Progenitor cell of endocrine pancreas (in vitro differentiated cells): ENCODE measurements around the gene DHX8. TPM values are rescaled to one million over a fixed set of nuclear protein-coding genes. Genes with fewer than 3 reads are reported as not detected.
"Not testable (repeated sequence)": the region's sequence is repeated elsewhere in the genome, so short reads cannot be mapped to it uniquely, and the experiment has no call there.

ENCODE experiments used
- DNase-seq: peaks from one replicate; pipeline ENCODE4 v3.0.0; 2021; ENCODE audit warnings: low spot score; ENCODE audit not compliant: unreplicated experiment
- H3K27ac Mint-ChIP-seq: 2 replicates; pipeline ENCODE4 v1.8.0; 2021; ENCODE audit warnings: mild to moderate bottlenecking, moderate library complexity, mixed read lengths
- H3K27me3 Mint-ChIP-seq: 2 replicates; pipeline ENCODE4 v1.8.0; 2021; ENCODE audit warnings: mixed read lengths
- H3K36me3 Mint-ChIP-seq: 2 replicates; pipeline ENCODE4 v1.8.0; 2022; ENCODE audit warnings: mixed read lengths; ENCODE audit not compliant: insufficient read depth
- H3K4me1 Mint-ChIP-seq: 2 replicates; pipeline ENCODE4 v1.8.0; 2021; ENCODE audit warnings: low read depth, mixed read lengths
- H3K4me3 Mint-ChIP-seq: 2 replicates; pipeline ENCODE4 v1.8.0; 2021; ENCODE audit warnings: low read depth, mild to moderate bottlenecking, moderate library complexity, mixed read lengths
- H3K9me3 Mint-ChIP-seq: 2 replicates; pipeline ENCODE4 v1.8.0; 2021; ENCODE audit warnings: low read depth, mixed read lengths
- total RNA-seq: library from RNA; stranded (reverse); gene quantifications from 2 replicates; pipeline ENCODE4 v1.2.1, GENCODE V29; 2021
- TF ChIP-seq, protein P1 (sequence below): fragments of 200-600 bp; sonication (generic); IDR thresholded peaks from one replicate; pipeline ENCODE4 v1.5.0; 2021; ENCODE audit warnings: antibody characterized with exemption, mild to moderate bottlenecking; ENCODE audit not compliant: unreplicated experiment

Gene DHX8
- total RNA-seq, 1 donor from 2014 or later: 55.2 TPM

DNA sequence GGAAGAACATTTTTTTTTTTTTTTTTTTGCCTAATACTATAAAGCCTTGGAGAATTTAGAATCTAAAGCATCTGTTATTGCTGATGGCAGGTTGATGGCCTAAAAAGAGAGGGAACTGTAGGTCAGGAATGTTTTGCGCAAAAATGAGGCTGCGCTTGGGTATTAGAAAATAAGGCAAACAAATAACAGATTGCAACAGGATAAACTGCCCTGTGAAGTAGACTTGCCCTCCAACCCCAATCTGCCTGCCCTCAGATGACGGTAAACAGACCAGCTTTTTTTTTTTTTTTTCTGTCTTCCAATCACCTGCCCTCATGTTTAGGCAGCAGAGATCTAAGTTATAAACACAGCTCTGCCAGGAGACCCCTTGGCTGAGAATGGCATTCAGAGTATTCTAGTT, 3.8 kb upstream of the DHX8 start:
- H3K9me3 Mint-ChIP-seq: no peaks in the 10 kb centered on the region
- no peaks in the 10 kb centered on the region for H3K36me3 Mint-ChIP-seq
- TF ChIP-seq, protein P1, sequence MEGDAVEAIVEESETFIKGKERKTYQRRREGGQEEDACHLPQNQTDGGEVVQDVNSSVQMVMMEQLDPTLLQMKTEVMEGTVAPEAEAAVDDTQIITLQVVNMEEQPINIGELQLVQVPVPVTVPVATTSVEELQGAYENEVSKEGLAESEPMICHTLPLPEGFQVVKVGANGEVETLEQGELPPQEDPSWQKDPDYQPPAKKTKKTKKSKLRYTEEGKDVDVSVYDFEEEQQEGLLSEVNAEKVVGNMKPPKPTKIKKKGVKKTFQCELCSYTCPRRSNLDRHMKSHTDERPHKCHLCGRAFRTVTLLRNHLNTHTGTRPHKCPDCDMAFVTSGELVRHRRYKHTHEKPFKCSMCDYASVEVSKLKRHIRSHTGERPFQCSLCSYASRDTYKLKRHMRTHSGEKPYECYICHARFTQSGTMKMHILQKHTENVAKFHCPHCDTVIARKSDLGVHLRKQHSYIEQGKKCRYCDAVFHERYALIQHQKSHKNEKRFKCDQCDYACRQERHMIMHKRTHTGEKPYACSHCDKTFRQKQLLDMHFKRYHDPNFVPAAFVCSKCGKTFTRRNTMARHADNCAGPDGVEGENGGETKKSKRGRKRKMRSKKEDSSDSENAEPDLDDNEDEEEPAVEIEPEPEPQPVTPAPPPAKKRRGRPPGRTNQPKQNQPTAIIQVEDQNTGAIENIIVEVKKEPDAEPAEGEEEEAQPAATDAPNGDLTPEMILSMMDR: no peak
- H3K27me3 Mint-ChIP-seq: no peaks in the 10 kb centered on the region
- H3K4me1 Mint-ChIP-seq: peaks cover 21% of the 10 kb centered on the region
- peak overlapping the region; percentile 20 for H3K27ac Mint-ChIP-seq
- no peak overlapping the region for H3K4me3 Mint-ChIP-seq
- DNase-seq: no peak

DNA sequence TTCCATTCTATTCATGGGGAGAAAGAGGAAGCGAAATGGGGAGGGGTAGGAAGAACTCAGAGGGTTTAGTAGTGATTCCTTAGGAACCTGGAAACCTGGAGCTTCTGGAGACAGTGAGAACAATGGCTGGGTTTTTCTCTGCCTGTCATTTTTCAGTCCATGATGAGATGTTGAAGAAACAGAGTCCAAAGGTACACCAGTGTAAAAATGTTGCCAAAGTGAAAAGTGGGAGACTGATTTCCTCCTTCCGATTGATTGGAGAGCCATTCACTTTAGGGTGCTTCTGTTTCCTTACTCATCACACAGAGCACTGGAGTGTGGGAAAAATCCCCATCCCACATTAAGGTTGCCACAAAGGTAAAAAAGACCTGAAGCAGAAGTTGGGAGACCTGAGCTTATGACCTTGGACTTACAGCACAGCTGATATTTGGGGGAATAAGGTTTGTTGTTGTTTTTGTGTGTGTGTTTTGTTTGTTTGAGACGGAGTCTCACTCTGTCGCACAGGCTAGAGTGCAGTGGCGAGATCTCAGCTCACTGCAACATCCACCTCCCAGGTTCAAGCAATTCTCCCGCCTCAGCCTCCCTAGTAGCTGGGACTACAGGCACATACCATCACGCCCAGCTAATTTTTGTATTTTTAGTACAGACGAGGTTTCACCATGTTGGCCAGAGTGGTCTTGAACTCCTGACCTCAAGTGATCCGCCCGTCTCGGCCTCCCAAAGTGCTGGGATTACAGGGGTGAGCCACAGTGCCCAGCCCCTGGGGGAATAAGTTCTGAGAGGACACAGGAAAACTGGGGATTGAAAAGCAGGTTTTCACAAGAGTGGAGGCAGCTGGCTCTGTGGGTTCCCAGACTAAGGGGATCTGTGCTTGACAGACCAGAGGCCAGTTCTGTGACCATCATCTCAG, 1.4 kb upstream of the DHX8 start:
- no peak overlapping the region for H3K27ac Mint-ChIP-seq
- no peaks in the 10 kb centered on the region for H3K9me3 Mint-ChIP-seq
- no peak for DNase-seq
- no peaks in the 10 kb centered on the region for H3K27me3 Mint-ChIP-seq
- TF ChIP-seq, protein P1: no peak
- H3K36me3 Mint-ChIP-seq: no peaks in the 10 kb centered on the region
- H3K4me3 Mint-ChIP-seq: no peak overlapping the region
- H3K4me1 Mint-ChIP-seq: peaks cover 26% of the 10 kb centered on the region

DNA sequence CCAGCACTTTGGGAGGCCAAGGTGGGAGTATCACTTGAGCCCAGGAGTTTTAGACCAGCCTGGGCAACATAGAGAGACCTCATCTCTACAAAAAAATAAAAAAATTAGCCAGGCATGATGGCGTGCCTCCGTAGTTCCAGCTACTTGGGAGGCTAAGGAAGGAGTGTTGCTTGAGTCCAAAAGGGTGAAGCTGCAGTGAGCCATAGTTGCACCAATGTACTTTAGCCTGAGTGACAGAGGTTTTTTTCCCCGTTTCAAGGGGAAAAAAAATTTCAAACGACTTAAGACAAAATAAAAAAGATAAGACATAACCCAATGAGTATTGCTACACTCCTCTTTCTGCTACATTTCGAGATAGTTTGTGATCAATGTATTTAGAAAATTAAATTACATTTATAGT, 6.8 kb downstream of the DHX8 start:
- no peaks in the 10 kb centered on the region for H3K27me3 Mint-ChIP-seq
- H3K27ac Mint-ChIP-seq: no peak overlapping the region
- peaks cover 26% of the 10 kb centered on the region for H3K36me3 Mint-ChIP-seq
- H3K4me1 Mint-ChIP-seq: no peaks in the 10 kb centered on the region
- H3K9me3 Mint-ChIP-seq: no peaks in the 10 kb centered on the region
- no peak overlapping the region for H3K4me3 Mint-ChIP-seq
- no peak for DNase-seq
- TF ChIP-seq, protein P1: no peak

DNA sequence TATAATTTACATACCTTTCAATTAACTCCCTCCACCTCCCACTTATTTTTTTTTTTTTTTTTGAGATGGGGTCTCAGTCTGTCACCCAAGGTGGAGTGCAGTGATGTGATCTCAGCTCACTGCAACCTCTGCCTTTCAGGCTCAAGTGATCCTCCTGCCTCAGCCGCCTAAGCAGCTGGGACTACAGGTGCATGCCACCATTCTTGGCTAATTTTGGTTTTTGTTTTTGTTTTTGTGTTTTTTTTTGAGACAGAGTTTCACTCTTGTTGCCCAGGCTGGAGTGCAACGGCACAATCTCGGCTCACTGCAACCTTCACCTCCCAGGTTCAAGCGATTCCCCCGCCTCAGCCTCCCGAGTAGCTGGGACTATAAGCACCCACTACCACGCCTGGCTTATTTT, 25.7 kb downstream of the DHX8 start:
- not testable (repeated sequence) for H3K9me3 Mint-ChIP-seq, H3K27ac Mint-ChIP-seq, H3K4me1 Mint-ChIP-seq, H3K27me3 Mint-ChIP-seq, H3K4me3 Mint-ChIP-seq, DNase-seq
- peaks cover 26% of the 10 kb centered on the region for H3K36me3 Mint-ChIP-seq

DNA sequence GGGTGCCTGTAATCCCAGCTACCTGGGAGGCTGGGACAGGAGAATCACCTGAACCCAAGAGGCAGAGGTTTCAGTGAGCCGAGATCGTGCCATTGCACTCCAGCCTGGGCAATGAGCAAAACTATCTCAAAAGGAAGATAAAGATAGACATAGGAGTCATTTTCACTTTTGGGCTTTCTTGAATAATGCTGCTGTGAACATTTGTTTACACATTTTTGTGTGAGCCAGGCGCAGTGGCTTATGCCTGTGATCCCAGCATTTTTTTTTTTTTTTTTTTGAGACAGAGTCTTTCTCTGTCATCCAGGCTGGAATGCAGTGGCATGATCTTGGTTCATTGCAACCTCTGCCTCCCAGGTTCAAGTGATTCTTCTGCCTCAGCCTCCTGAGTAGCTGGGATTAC, 27.4 kb downstream of the DHX8 start:
- H3K4me1 Mint-ChIP-seq: not testable (repeated sequence)

DNA sequence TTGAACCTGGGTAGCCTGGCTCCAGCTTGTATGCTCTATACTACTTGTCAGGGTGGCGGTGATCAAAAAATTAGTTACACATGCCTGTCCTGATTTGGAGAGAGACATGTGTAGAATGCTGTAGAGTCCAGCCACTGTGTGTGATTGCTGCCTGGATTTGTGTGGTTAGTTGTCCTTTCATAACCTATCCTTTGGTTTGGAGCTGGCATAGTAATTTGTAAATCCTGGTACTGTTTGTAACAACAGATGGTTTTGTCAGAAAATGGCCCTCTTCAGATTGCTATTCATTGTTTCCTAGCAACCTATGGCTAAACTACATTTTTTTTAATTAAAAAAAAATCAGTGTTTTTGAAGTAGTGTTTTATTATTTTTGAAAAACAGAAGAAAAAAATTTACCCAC, 31.9 kb downstream of the DHX8 start:
- no peaks in the 10 kb centered on the region for H3K27me3 Mint-ChIP-seq
- H3K4me1 Mint-ChIP-seq: peaks cover 5% of the 10 kb centered on the region
- no peak overlapping the region for H3K4me3 Mint-ChIP-seq
- no peak overlapping the region for H3K27ac Mint-ChIP-seq
- no peak for DNase-seq
- TF ChIP-seq, protein P1: no peak
- no peaks in the 10 kb centered on the region for H3K9me3 Mint-ChIP-seq
- H3K36me3 Mint-ChIP-seq: peaks cover 24% of the 10 kb centered on the region

More for the DNA sequence above, 27.4 kb downstream of the DHX8 start:
- not testable (repeated sequence) for H3K27ac Mint-ChIP-seq, H3K27me3 Mint-ChIP-seq, DNase-seq, H3K9me3 Mint-ChIP-seq, H3K4me3 Mint-ChIP-seq
- H3K36me3 Mint-ChIP-seq: peaks cover 23% of the 10 kb centered on the region
